GM18505 (cell line): Measurements from ENCODE around the gene LIMA1.

Experiments used
- ATAC-seq: cut with Tn5 transposase; IDR thresholded peaks from one replicate; pipeline ENCODE4 v1.9.1; 2021; ENCODE audit not compliant: unreplicated experiment
- POLR2A ChIP-seq: IDR thresholded peaks from 4 replicates; pipeline ENCODE4 v1.6.1; 2011; ENCODE audit warnings: borderline replicate concordance; ENCODE audit not compliant: insufficient read depth, insufficient read length; ENCODE audit errors: extremely low read depth

Gene LIMA1

GRCh38 chr12:50203691-50204090 is 79.6 kb downstream of the LIMA1 start:
- TF ChIP-seq POLR2A = no peak
- no peak for ATAC-seq

GRCh38 chr12:50201987-50202521 is 81.3 kb downstream of the LIMA1 start:
- ATAC-seq = no peak
- no peak for TF ChIP-seq POLR2A

- ATAC-seq = no peak
- no peak for TF ChIP-seq POLR2A
These were observed 82.6 kb downstream of the LIMA1 start for GRCh38 chr12:50200552-50201273.

- no peak for TF ChIP-seq POLR2A
- no peak for ATAC-seq
These were observed 84.5 kb downstream of the LIMA1 start for GRCh38 chr12:50198829-50199228.

- ATAC-seq = no peak
- no peak for TF ChIP-seq POLR2A
These were observed 86.0 kb downstream of the LIMA1 start for GRCh38 chr12:50197297-50197727.

DNA sequence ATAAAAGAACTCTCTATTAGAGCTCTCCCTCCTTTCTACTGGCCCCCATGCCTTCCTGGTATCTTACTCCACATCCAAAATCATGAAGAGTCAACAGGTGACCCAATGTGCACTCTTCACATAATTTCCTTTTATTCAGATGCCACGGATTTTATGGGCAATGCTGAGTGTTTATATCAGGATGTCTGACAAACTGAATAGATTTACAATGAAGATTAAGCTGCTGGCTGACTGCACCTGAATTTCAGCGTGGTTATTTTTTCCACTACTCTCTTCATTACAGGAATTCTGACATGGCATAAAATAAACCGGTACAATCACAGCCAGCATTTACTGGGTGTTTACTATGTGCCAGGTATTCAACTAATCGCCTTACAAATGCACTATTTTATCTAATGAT is 86.8 kb downstream of the LIMA1 start:
- no peak for ATAC-seq

GRCh38 chr12:50195832-50196231 is 87.5 kb downstream of the LIMA1 start:
- TF ChIP-seq POLR2A = no peak
- ATAC-seq = no peak

More for the DNA sequence above, 86.8 kb downstream of the LIMA1 start:
- no peak for TF ChIP-seq POLR2A

DNA sequence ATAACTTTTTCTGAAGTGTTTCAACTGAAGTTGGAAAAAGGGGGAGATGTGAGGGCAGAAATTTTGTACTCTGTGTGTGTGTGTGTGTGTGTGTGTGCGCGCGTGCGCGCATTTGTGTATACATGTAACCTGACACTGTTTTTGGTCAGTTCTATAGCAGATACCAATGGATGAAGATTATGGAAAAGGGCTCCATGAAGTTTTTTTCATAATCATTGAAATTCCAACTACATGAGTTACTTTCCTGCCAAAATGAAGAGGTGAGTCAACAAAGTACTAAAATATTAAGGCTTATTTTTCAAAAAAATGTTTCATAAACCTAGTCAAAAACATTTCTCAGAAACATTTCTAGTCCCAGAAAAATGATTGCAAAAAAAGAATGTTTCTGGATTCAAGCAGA is 90.4 kb downstream of the LIMA1 start:
- no peak for ATAC-seq
- TF ChIP-seq POLR2A = no peak

GRCh38 chr12:50192236-50192635 is 91.1 kb downstream of the LIMA1 start:
- ATAC-seq = no peak
- no peak for TF ChIP-seq POLR2A

DNA sequence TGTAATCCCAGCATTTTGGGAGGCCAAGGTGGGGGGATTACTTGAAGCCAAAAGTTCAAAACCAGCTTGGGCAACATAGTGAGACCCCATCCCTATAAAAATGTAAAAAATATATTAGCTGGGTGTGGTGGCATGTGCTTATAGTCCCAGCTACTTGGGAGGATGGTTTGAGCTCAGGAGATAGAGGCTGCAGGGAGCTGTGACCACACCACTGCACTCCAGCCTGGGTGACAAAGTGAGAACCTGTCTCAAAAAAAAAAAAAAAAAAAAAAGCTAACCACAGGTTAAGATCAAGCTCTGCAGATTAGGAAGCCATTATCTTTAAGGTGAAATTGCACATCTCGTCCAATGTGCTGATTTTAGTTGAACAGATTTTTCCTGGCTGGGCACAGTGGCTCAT is 92.5 kb downstream of the LIMA1 start:
- no peak for TF ChIP-seq POLR2A
- no peak for ATAC-seq

GRCh38 chr12:50188875-50189575 is 94.3 kb downstream of the LIMA1 start:
- no peak for ATAC-seq

DNA sequence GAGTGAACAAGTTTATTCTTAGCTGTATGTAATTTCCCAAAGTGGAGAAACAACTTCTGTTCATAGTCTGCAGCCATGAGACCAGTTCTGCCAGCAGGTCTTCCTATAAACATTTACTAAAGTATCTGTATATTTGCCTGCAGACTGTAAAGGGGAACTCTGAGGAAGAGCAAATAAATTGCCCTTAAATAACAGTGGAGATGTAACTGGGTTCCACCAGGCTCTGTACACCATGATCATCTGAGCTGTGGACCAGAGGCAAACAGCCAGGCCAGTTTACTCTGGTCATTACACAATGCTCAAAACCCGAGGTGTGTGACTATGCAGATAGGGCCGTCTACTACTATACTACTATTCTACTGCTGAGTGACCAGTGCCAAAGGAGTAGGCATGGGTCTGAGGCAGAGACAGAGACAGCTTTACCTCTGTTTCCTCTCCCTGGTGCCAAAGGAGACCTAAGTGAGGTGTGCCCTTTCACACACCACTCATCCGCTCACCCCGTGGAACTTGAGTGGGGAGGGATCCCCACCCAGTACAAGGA is 95.0 kb downstream of the LIMA1 start:
- no peak for TF ChIP-seq POLR2A
- no peak for ATAC-seq

More at GRCh38 chr12:50188875-50189575, 94.3 kb downstream of the LIMA1 start:
- no peak for TF ChIP-seq POLR2A

DNA sequence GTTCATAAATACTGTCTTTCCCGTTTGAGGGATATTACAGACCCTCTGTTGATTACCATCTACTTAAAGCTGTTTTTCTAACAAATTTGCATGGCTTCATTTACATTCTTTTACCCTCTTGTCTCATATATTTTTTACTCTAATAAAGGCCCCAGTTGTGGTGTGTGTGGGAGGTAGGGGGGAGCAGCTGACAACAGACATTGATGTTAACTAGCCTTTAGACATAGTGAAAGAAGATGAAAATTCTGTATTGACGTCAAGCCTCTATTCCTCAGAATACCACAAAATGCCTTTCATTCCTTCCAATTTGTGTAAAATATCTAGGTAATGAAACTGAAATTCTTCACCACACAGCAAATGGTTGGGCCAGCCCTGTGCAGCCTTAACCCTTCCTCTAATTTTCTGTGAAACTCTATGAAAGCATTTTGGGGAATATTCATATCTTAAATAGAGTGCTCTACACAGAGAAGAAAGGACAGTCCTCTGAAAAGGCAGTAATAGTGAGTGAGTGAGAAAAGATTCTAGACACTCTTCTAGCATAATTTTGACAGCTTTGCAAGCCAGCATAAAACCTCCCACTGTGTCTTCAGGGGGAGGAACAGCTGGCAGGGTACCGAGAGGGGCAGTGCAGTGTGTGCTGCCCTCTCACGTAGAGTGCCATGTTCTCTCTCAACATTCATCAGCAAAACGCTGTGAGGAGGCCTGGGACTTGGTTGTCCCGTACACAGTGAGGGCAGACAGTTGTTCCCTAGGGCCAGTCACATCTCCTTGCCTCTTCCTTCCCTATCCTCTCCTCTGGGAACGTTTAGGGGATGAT is 96.0 kb downstream of the LIMA1 start:
- no peak for TF ChIP-seq POLR2A
- no peak for ATAC-seq
